Stimulated activated memory B cell treated with anti-CD40 and anti-IgM and Interleukin-4, amounts not matched to agents 10 μg/mL and 1 μg/mL and 100 μg/mL, for 72 hours (primary cell): ENCODE results near the gene CRCP.
"Not testable (repeated sequence)": the region's sequence is repeated elsewhere in the genome, so short reads cannot be mapped to it uniquely, and the experiment has no call there.

Experiments used
- ATAC-seq: fragments of 150-1000 bp; cut with Tn5 transposase; 2 replicates; pipeline ENCODE4 v1.10.0; 2021
- H3K27ac Mint-ChIP-seq: one replicate; pipeline ENCODE4 v1.8.0; 2022; ENCODE audit warnings: mild to moderate bottlenecking, mixed read lengths
- H3K27me3 Mint-ChIP-seq: one replicate; pipeline ENCODE4 v1.8.0; 2022; ENCODE audit warnings: mixed read lengths
- H3K36me3 Mint-ChIP-seq: one replicate; pipeline ENCODE4 v1.8.0; 2022; ENCODE audit warnings: mixed read lengths
- H3K4me1 Mint-ChIP-seq: one replicate; pipeline ENCODE4 v1.8.0; 2022; ENCODE audit warnings: mixed read lengths
- H3K4me3 Mint-ChIP-seq: one replicate; pipeline ENCODE4 v1.8.0; 2022; ENCODE audit warnings: mild to moderate bottlenecking, moderate library complexity, mixed read lengths
- H3K9me3 Mint-ChIP-seq: one replicate; pipeline ENCODE4 v1.8.0; 2022; ENCODE audit warnings: mixed read lengths

CRCP gene

GRCh38 chr7:66099551-66100407 is 14.9 kb upstream of the CRCP start:
- peak overlapping the region; percentile 76 for H3K4me3 Mint-ChIP-seq
- H3K27me3 Mint-ChIP-seq = no peaks in the 10 kb centered on the region
- peak overlapping the region; percentile 76 for H3K27ac Mint-ChIP-seq
- H3K36me3 Mint-ChIP-seq = peaks cover 6% of the 10 kb centered on the region
- H3K4me1 Mint-ChIP-seq = peaks cover 14% of the 10 kb centered on the region
- ATAC-seq = peak; percentile 63
- no peaks in the 10 kb centered on the region for H3K9me3 Mint-ChIP-seq

GRCh38 chr7:66100408-66101050 is 14.1 kb upstream of the CRCP start:
- Mint-ChIP-seq H3K27me3 (no peaks in the 10 kb centered on the region), H3K4me3 (peak overlapping the region; percentile 76), H3K27ac (peak overlapping the region; percentile 76), H3K36me3 (peaks cover 5% of the 10 kb centered on the region), H3K9me3 (no peaks in the 10 kb centered on the region), H3K4me1 (peaks cover 14% of the 10 kb centered on the region)
- no peak for ATAC-seq

- H3K9me3 Mint-ChIP-seq, H3K27me3 Mint-ChIP-seq, ATAC-seq, H3K4me3 Mint-ChIP-seq, H3K36me3 Mint-ChIP-seq, H3K27ac Mint-ChIP-seq: not testable (repeated sequence)
- H3K4me1 Mint-ChIP-seq = peaks cover 14% of the 10 kb centered on the region
Observed at GRCh38 chr7:66102168-66102567, 12.5 kb upstream of the CRCP start.

GRCh38 chr7:66103994-66104393 is 10.7 kb upstream of the CRCP start:
- not testable (repeated sequence) for H3K36me3 Mint-ChIP-seq, H3K27me3 Mint-ChIP-seq, H3K4me3 Mint-ChIP-seq, H3K27ac Mint-ChIP-seq, H3K9me3 Mint-ChIP-seq, ATAC-seq
- H3K4me1 Mint-ChIP-seq = peaks cover 14% of the 10 kb centered on the region

GRCh38 chr7:66105263-66105748 is 9.3 kb upstream of the CRCP start:
- Mint-ChIP-seq H3K4me3 (no peak overlapping the region), H3K36me3 (peaks cover 6% of the 10 kb centered on the region), H3K4me1 (peaks cover 3% of the 10 kb centered on the region), H3K9me3 (no peaks in the 10 kb centered on the region), H3K27ac (no peak overlapping the region), H3K27me3 (no peaks in the 10 kb centered on the region)
- ATAC-seq = no peak

GRCh38 chr7:66108410-66108809 is 6.2 kb upstream of the CRCP start:
- H3K27ac Mint-ChIP-seq, H3K4me3 Mint-ChIP-seq, H3K27me3 Mint-ChIP-seq, H3K9me3 Mint-ChIP-seq, ATAC-seq, H3K4me1 Mint-ChIP-seq: not testable (repeated sequence)
- H3K36me3 Mint-ChIP-seq = peaks cover 11% of the 10 kb centered on the region

GRCh38 chr7:66110856-66111255 is 3.8 kb upstream of the CRCP start:
- H3K9me3 Mint-ChIP-seq = no peaks in the 10 kb centered on the region
- H3K36me3 Mint-ChIP-seq = peaks cover 5% of the 10 kb centered on the region
- no peak overlapping the region for H3K4me3 Mint-ChIP-seq
- no peak overlapping the region for H3K27ac Mint-ChIP-seq
- peaks cover 9% of the 10 kb centered on the region for H3K4me1 Mint-ChIP-seq
- ATAC-seq = no peak
- no peaks in the 10 kb centered on the region for H3K27me3 Mint-ChIP-seq

- Mint-ChIP-seq H3K4me3 (peak overlapping the region; percentile 52), H3K36me3 (peaks cover 11% of the 10 kb centered on the region), H3K4me1 (peaks cover 48% of the 10 kb centered on the region)
- H3K9me3 Mint-ChIP-seq, H3K27ac Mint-ChIP-seq, ATAC-seq, H3K27me3 Mint-ChIP-seq: not testable (repeated sequence)
Observed at GRCh38 chr7:66116680-66117420, 2.2 kb downstream of the CRCP start.

- no peak for ATAC-seq
- H3K4me3 Mint-ChIP-seq = no peak overlapping the region
- peak overlapping the region; percentile 2 for H3K27ac Mint-ChIP-seq
- peaks cover 11% of the 10 kb centered on the region for H3K36me3 Mint-ChIP-seq
- H3K9me3 Mint-ChIP-seq = no peaks in the 10 kb centered on the region
- no peaks in the 10 kb centered on the region for H3K27me3 Mint-ChIP-seq
- peaks cover 54% of the 10 kb centered on the region for H3K4me1 Mint-ChIP-seq
Observed at GRCh38 chr7:66118603-66119002, 4.0 kb downstream of the CRCP start.

- Mint-ChIP-seq H3K4me1 (peaks cover 56% of the 10 kb centered on the region), H3K27ac (no peak overlapping the region), H3K4me3 (no peak overlapping the region), H3K9me3 (no peaks in the 10 kb centered on the region), H3K27me3 (no peaks in the 10 kb centered on the region), H3K36me3 (peaks cover 12% of the 10 kb centered on the region)
- ATAC-seq = no peak
Observed at GRCh38 chr7:66119245-66119850, 4.7 kb downstream of the CRCP start.

- peaks cover 43% of the 10 kb centered on the region for H3K4me1 Mint-ChIP-seq
- no peak for ATAC-seq
- H3K36me3 Mint-ChIP-seq = peaks cover 5% of the 10 kb centered on the region
- H3K4me3 Mint-ChIP-seq = no peak overlapping the region
- no peaks in the 10 kb centered on the region for H3K9me3 Mint-ChIP-seq
- no peaks in the 10 kb centered on the region for H3K27me3 Mint-ChIP-seq
- no peak overlapping the region for H3K27ac Mint-ChIP-seq
Observed at GRCh38 chr7:66123175-66123528, 8.5 kb downstream of the CRCP start.

- not testable (repeated sequence) for H3K27me3 Mint-ChIP-seq, H3K9me3 Mint-ChIP-seq, H3K4me3 Mint-ChIP-seq, ATAC-seq, H3K27ac Mint-ChIP-seq, H3K36me3 Mint-ChIP-seq
- H3K4me1 Mint-ChIP-seq = peaks cover 33% of the 10 kb centered on the region
Observed at GRCh38 chr7:66124569-66124861, 9.9 kb downstream of the CRCP start.

GRCh38 chr7:66125052-66125694 is 10.5 kb downstream of the CRCP start:
- no peak for ATAC-seq
- H3K9me3 Mint-ChIP-seq = no peaks in the 10 kb centered on the region
- H3K4me1 Mint-ChIP-seq = peaks cover 33% of the 10 kb centered on the region
- H3K36me3 Mint-ChIP-seq = peaks cover 5% of the 10 kb centered on the region
- no peak overlapping the region for H3K27ac Mint-ChIP-seq
- H3K27me3 Mint-ChIP-seq = no peaks in the 10 kb centered on the region
- H3K4me3 Mint-ChIP-seq = no peak overlapping the region

- H3K27ac Mint-ChIP-seq, H3K4me3 Mint-ChIP-seq, H3K9me3 Mint-ChIP-seq, H3K27me3 Mint-ChIP-seq, ATAC-seq, H3K36me3 Mint-ChIP-seq: not testable (repeated sequence)
- peaks cover 33% of the 10 kb centered on the region for H3K4me1 Mint-ChIP-seq
Observed at GRCh38 chr7:66125781-66126352, 11.2 kb downstream of the CRCP start.

GRCh38 chr7:66127172-66127571 is 12.5 kb downstream of the CRCP start:
- H3K9me3 Mint-ChIP-seq, ATAC-seq, H3K27ac Mint-ChIP-seq, H3K4me3 Mint-ChIP-seq, H3K27me3 Mint-ChIP-seq: not testable (repeated sequence)
- Mint-ChIP-seq H3K36me3 (peaks cover 10% of the 10 kb centered on the region), H3K4me1 (peaks cover 33% of the 10 kb centered on the region)
